ENCODE measurements around the gene FMOD.

GRCh38 chr1:203302456-203302855 lies 48.5 kb downstream of the FMOD start:
- no peak for TF ChIP-seq SIN3A (IDR thresholded peaks at IDR 0.05; ENCODE audit: borderline replicate concordance, insufficient read depth, low read length)
- no peak for TF ChIP-seq POLR2AphosphoS5 (IDR thresholded peaks at IDR 0.05; ENCODE audit: low read depth, low read length)
- no peak for TF ChIP-seq REST (IDR thresholded peaks at IDR 0.05; ENCODE audit: insufficient read depth in 1 of 2, low read depth in 2 of 2, low read length in 2 of 2)
